Measurements from ENCODE around the gene CENATAC. TPM values are rescaled to one million over a fixed set of nuclear protein-coding genes. Genes with fewer than 3 reads are reported as not detected.
"Not testable (repeated sequence)": the region's sequence is repeated elsewhere in the genome, so short reads cannot be mapped to it uniquely, and the experiment has no call there.

CENATAC gene
- total and polyA plus RNA-seq, 2 experiments from 2014 or later = 31.7 to 34.5 TPM

DNA sequence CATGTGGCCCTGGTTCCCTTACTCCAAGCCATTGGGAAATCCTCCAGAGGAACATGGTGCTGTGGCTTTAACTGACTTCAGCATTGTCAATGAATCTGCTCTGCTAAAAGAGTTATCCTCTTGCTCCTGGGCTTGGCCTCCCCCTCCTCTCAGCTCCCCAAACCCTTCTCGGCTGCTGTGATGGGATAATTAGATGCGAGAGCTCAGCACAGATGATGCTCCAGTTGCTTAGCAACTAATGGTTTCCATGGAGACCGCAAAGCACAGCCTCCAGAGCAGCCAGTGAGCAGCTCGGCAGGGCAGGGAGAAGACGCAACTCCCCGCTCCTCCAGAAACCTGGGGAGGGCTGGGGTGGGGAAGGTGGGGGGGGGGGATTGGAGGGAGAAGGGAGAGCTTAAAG lies 44.7 kb upstream of the CENATAC start (continued):
- TF ChIP-seq NANOG (IDR thresholded peaks at IDR 0.05; ENCODE audit: borderline replicate concordance) = no peak

DNA sequence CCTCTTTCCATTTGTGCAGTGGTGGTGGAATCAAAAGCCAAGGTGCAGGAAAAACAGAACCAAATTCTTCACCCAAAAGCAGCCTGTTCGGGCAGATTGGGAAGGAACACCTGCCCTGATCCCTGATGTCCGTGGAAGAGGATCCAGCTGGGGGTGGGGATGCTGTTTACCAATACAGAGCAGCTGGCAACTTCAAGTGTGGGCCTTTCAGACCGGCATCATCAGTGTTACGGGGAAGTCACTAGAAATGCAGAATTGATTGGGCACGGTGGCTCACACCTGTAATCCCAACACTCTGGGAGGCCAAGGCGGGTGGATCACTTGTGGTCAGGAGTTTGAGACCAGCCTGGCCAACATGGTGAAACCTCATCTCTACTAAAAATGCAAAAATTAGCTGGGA lies 44.0 kb upstream of the CENATAC start:
- not testable (repeated sequence) for H2AFZ ChIP-seq, H3K4me3 ChIP-seq
- peaks cover 15% of the 10 kb centered on the region for H3K27me3 Mint-ChIP-seq (ENCODE audit: insufficient read depth, low read depth, poor library complexity)

DNA sequence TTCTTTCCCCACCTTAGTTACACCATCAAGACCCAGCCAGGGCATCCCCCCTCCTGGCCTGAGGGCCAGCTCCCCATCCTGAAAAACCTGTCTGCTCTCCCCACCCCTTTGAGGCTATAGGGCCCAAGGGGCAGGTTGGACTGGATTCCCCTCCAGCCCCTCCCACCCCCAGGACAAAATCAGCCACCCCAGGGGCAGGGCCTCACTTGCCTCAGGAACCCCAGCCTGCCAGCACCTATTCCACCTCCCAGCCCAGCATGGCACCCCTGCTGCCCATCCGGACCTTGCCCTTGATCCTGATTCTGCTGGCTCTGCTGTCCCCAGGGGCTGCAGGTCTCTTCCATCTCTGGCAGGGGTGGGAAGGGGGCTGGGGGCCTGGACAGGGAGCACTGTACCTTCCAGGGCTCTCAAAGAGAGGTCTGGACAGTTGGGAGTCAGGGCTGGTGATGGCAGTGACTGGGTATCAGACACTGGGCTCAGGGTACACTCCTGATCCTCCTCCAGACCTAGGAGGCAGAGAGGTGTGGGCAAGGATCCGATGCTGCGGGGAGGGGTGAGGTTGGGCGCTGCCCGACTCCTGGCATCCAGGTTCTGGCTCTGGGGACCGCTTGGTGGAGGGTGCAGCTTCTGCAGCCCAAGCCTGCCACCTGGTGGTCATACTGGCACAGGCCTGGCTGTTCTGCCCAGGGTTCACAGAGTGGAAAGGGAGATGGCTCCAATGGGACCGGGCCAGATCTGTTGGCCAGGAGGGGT lies 41.7 kb upstream of the CENATAC start, which contains the start of gene UPK2:
Gene UPK2 (plus strand): TSS at position 205 of the 753 bp plus-strand sequence. CDS start 53 bp downstream, at position 258.
- Histone ChIP-seq H3F3A (replicated peaks; ENCODE audit: low read depth) (no peaks in the 10 kb centered on the region), H3K9me2 (ENCODE audit: insufficient read depth) (no peaks in the 10 kb centered on the region), H3K27ac (ENCODE audit: low read depth) (no peak within 1 kb of the TSS), H3K79me2 (replicated peaks; ENCODE audit: insufficient read depth) (no peaks in the 10 kb centered on the region), H3K4me1 (ENCODE audit: insufficient read depth) (no peaks in the 10 kb centered on the region), H3K36me3 (ENCODE audit: insufficient read depth) (no peaks in the 10 kb centered on the region), H3K27me3 (ENCODE audit: insufficient read depth) (no peaks in the 10 kb centered on the region), H3K4me3 (no peak within 1 kb of the TSS), H3K4me2 (no peak within 1 kb of the TSS), H4K20me1 (replicated peaks; ENCODE audit: insufficient read depth) (no peaks in the 10 kb centered on the region), H2AFZ (no peak within 1 kb of the TSS; the same call in 1 of the 2 replicates)
- TF ChIP-seq, protein P1, sequence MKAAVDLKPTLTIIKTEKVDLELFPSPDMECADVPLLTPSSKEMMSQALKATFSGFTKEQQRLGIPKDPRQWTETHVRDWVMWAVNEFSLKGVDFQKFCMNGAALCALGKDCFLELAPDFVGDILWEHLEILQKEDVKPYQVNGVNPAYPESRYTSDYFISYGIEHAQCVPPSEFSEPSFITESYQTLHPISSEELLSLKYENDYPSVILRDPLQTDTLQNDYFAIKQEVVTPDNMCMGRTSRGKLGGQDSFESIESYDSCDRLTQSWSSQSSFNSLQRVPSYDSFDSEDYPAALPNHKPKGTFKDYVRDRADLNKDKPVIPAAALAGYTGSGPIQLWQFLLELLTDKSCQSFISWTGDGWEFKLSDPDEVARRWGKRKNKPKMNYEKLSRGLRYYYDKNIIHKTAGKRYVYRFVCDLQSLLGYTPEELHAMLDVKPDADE (IDR thresholded peaks at IDR 0.05) = no peak
- TF ChIP-seq CREB1 (CRISPR knock-in tag; IDR thresholded peaks at IDR 0.05; ENCODE audit: low read depth) (no peak), ZNF114 (CRISPR knock-in tag; IDR thresholded peaks at IDR 0.05) (no peak), STAT1 (IDR thresholded peaks at IDR 0.05; ENCODE audit: unreplicated experiment) (no peak), JUNB (IDR thresholded peaks at IDR 0.05; ENCODE audit: unreplicated experiment) (no peak)
- TF ChIP-seq, protein P2, sequence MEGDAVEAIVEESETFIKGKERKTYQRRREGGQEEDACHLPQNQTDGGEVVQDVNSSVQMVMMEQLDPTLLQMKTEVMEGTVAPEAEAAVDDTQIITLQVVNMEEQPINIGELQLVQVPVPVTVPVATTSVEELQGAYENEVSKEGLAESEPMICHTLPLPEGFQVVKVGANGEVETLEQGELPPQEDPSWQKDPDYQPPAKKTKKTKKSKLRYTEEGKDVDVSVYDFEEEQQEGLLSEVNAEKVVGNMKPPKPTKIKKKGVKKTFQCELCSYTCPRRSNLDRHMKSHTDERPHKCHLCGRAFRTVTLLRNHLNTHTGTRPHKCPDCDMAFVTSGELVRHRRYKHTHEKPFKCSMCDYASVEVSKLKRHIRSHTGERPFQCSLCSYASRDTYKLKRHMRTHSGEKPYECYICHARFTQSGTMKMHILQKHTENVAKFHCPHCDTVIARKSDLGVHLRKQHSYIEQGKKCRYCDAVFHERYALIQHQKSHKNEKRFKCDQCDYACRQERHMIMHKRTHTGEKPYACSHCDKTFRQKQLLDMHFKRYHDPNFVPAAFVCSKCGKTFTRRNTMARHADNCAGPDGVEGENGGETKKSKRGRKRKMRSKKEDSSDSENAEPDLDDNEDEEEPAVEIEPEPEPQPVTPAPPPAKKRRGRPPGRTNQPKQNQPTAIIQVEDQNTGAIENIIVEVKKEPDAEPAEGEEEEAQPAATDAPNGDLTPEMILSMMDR (conservative IDR thresholded peaks at IDR 0.05; ENCODE audit: low read depth in 2 of 2) = peak; percentile 90 to 99
- H3K4me1 Mint-ChIP-seq = peaks cover 11% of the 10 kb centered on the region
- H3K27me3 Mint-ChIP-seq (ENCODE audit: insufficient read depth, low read depth, poor library complexity) = peaks cover 18% of the 10 kb centered on the region
- no peak within 1 kb of the TSS; the same call in 2 of the 3 replicates for H3K4me3 Mint-ChIP-seq
- H3K9me3 Mint-ChIP-seq = no peaks in the 10 kb centered on the region
- no peak within 1 kb of the TSS for H3K27ac Mint-ChIP-seq
- DNase-seq (ENCODE audit: low spot score) (peak; percentile 94), ATAC-seq (peak; percentile 96)
- H3K36me3 Mint-ChIP-seq (ENCODE audit: low read depth) = no peaks in the 10 kb centered on the region

More for the DNA sequence above, 44.0 kb upstream of the CENATAC start:
- DNase-seq (ENCODE audit: low spot score); H3K27ac Mint-ChIP-seq; H3K36me3 Mint-ChIP-seq (ENCODE audit: low read depth); H3K4me2 ChIP-seq; H3K36me3 ChIP-seq (ENCODE audit: insufficient read depth); H3K27me3 ChIP-seq (ENCODE audit: insufficient read depth); H3K79me2 ChIP-seq (replicated peaks; ENCODE audit: insufficient read depth); H4K20me1 ChIP-seq (replicated peaks; ENCODE audit: insufficient read depth); ATAC-seq; H3K4me3 Mint-ChIP-seq; H3K9me3 Mint-ChIP-seq; H3F3A ChIP-seq (replicated peaks; ENCODE audit: low read depth); H3K4me1 ChIP-seq (ENCODE audit: insufficient read depth); H3K9me2 ChIP-seq (ENCODE audit: insufficient read depth); H3K27ac ChIP-seq (ENCODE audit: low read depth): not testable (repeated sequence)
- H3K4me1 Mint-ChIP-seq = peaks cover 11% of the 10 kb centered on the region

Data from GM23338 (cell line).